Measurements from ENCODE around the gene DEDD2.

DNA sequence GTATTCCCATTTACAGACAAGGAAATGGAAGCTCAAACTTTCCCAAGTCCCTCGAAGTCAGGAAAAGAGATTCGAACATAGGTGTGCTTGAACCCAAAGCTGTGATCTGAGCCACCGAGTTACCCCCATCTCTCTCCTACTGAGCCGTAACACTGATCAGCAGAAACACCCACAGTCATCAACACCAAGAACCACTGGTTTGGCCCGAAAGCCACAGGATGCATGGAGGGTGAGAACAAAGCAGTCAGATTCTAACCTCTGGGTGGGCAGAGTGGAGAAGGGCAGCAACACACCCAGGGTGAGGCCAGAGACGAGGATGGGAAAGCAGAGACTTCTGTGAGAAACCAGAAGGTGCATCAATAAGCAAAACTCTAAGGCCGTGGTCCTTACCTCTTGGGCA, 57.5 kb downstream of the DEDD2 start:
- TF ChIP-seq CTCF (IDR thresholded peaks at IDR 0.05) (no peak), POLR2A (IDR thresholded peaks at IDR 0.05) (no peak)
